Measurements from ENCODE around the gene SAMD14. TPM values are rescaled to one million over a fixed set of nuclear protein-coding genes. Genes with fewer than 3 reads are reported as not detected.

Gene SAMD14
- total and polyA plus RNA-seq, 11 donors, result 0.44 to 3.9 (median 1.2) TPM

GRCh38 chr17:50120475-50121253, 9.3 kb downstream of the SAMD14 start:
- DNase-seq (no peak), ATAC-seq (no peak)
- intact Hi-C loops (cut with DNase I), result no loop called here
- TF ChIP-seq, protein P1, sequence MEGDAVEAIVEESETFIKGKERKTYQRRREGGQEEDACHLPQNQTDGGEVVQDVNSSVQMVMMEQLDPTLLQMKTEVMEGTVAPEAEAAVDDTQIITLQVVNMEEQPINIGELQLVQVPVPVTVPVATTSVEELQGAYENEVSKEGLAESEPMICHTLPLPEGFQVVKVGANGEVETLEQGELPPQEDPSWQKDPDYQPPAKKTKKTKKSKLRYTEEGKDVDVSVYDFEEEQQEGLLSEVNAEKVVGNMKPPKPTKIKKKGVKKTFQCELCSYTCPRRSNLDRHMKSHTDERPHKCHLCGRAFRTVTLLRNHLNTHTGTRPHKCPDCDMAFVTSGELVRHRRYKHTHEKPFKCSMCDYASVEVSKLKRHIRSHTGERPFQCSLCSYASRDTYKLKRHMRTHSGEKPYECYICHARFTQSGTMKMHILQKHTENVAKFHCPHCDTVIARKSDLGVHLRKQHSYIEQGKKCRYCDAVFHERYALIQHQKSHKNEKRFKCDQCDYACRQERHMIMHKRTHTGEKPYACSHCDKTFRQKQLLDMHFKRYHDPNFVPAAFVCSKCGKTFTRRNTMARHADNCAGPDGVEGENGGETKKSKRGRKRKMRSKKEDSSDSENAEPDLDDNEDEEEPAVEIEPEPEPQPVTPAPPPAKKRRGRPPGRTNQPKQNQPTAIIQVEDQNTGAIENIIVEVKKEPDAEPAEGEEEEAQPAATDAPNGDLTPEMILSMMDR (IDR thresholded peaks at IDR 0.05), result no peak
- TF ChIP-seq POLR2A (IDR thresholded peaks at IDR 0.05), result no peak
- no peak overlapping the region for H3K4me3 ChIP-seq
- peaks cover 0 to 31% (median 11%) of the 10 kb centered on the region in 12 donors for H3K4me1 ChIP-seq
- H3K36me3 ChIP-seq, result no peaks in the 10 kb centered on the region
- H3K9me3 ChIP-seq, result no peaks in the 10 kb centered on the region
- H3K27ac ChIP-seq, result no peak overlapping the region
- peaks cover 0 to 33% (median 0%) of the 10 kb centered on the region in 9 donors for H3K27me3 ChIP-seq
- WGBS, 4 donors, result 93 to 96% (median 94%) methylated on average over 7 of the region's 7 CpGs

GRCh38 chr17:50118828-50119218, 11.1 kb downstream of the SAMD14 start:
- H3K4me3 ChIP-seq, result no peak overlapping the region
- no peak for DNase-seq
- TF ChIP-seq, protein P1 (IDR thresholded peaks at IDR 0.05), result no peak
- TF ChIP-seq POLR2A (IDR thresholded peaks at IDR 0.05), result no peak
- H3K27me3 ChIP-seq, result peaks cover 0 to 36% (median 0%) of the 10 kb centered on the region in 9 donors
- intact Hi-C loops (cut with DNase I), result loop anchor here in 7 of 10 donors (5.0 to 10.0 kb wide), 3 partner anchors 43 to 63 kb away; partner anchors contain the start of gene SGCA (in 2 of the 7)
- peaks cover 0 to 40% (median 9%) of the 10 kb centered on the region in 12 donors for H3K4me1 ChIP-seq
- no peaks in the 10 kb centered on the region for H3K9me3 ChIP-seq
- no peak for ATAC-seq
- WGBS, 4 donors, result 88 to 94% (median 93%) methylated on average over 4 of the region's 4 CpGs
- no peak overlapping the region for H3K27ac ChIP-seq
- H3K36me3 ChIP-seq, result no peaks in the 10 kb centered on the region

- intact Hi-C loops (cut with DNase I), result loop anchor here in 7 of 10 donors (5.0 to 10.0 kb wide), 3 partner anchors 44 to 64 kb away; partner anchors contain the start of gene SGCA (in 2 of the 7)
- no peak for ATAC-seq
- no peak overlapping the region for H3K27ac ChIP-seq
Measured at GRCh38 chr17:50118076-50118827, 11.7 kb downstream of the SAMD14 start.

More at GRCh38 chr17:50118076-50118827, 11.7 kb downstream of the SAMD14 start:
- Histone ChIP-seq H3K9me3 (no peaks in the 10 kb centered on the region), H3K27me3 (peaks cover 0 to 36% (median 0%) of the 10 kb centered on the region in 9 donors), H3K4me3 (no peak overlapping the region), H3K4me1 (peaks cover 0 to 42% (median 10%) of the 10 kb centered on the region in 12 donors), H3K36me3 (no peaks in the 10 kb centered on the region)
- DNase-seq, result no peak
- WGBS, 4 donors, result 84 to 87% (median 86%) methylated on average over 18 to 23 of the region's 23 CpGs
- TF ChIP-seq POLR2A (IDR thresholded peaks at IDR 0.05), result no peak
- TF ChIP-seq, protein P1 (IDR thresholded peaks at IDR 0.05), result no peak

All from heart left ventricle (tissue), 16 donors.